ELF-1 (cell line): ENCODE measurements around the gene ITSN1.
"Not testable (repeated sequence)": the region's sequence is repeated elsewhere in the genome, so short reads cannot be mapped to it uniquely, and the experiment has no call there.

Experiments
- DNase-seq: peaks from one replicate; pipeline ENCODE4 v3.0.0-alpha.2; 2016; ENCODE audit warnings: low read depth, low spot score

The ITSN1 gene

DNA sequence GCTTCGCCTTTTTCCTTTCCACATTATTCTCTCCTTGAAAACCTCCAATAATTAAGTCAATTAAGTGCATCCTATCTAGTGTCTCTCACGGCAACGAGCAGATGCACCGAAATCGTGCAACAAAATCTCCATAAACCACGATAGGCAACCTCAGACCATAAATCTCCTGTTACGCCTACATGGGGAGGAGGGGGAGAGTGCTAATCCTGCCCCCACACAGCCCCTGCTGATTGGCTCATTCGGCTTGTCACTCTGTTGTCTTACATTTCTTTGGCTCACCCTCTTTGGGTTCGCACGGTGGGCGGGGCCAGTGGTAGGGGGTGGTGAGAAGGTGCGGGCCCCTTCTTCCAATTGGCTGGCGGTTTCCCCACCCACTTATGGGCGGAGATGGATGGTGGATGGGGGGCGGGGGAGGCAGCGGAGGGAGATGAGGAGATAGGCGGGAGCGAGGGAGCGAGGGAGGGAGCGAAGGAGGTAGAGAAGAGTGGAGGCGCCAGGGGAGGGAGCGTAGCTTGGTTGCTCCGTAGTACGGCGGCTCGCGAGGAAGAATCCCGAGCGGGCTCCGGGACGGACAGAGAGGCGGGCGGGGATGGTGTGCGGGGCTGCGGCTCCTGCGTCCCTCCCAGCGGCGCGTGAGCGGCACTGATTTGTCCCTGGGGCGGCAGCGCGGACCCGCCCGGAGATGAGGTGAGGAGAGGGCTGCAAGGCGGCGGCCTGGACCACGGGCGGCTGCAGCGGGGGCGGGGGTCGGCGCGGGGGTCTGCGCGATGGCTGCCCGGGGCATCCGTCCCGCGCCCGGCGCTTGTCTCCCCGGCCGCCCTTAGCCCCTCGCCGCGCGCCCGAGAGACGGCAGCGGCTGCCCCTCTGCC lies at the start of gene ITSN1:
TSS of gene ITSN1 (plus strand) at position 475 of the 869 bp plus-strand sequence. CDS start 76,328 bp downstream, outside the sequence.
- DNase-seq = peak; percentile 99

DNA sequence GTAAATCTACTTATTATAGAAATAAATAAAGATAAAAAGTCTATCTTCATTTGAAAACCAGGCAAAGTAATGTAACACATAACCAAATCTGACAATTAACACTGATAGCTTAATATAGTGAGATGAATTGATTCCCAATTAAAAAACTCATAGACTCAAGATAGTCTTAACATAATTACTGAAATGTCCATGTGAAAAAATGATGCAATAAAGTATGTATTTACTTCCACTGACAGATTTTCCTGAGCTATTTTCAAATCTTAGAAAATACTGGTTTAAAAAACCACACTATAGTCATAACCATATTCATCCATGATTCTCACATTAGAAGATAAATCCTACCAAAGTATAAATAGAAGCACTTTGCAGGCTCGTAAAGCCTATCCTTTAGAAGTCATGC lies 44.2 kb upstream of the ITSN1 start:
- no peak for DNase-seq

DNA sequence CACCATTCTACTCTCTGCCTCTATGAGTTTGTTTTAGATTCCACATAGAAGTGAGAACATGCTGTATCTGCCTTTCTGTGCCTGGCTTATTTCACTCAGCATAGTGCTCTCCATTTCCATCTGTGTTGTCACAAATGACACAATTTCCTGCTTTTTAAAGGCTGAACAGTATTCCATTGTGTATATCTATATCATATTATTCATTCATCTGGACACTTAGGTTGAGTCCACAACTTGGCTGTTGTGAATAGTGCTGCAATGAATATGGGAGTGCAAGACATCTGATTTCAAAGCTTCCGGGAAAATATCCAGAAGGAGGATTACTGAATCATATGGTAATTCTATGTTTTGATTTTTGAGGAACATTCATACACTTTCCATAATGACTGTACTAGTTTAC lies 33.7 kb upstream of the ITSN1 start:
- DNase-seq = no peak

DNA sequence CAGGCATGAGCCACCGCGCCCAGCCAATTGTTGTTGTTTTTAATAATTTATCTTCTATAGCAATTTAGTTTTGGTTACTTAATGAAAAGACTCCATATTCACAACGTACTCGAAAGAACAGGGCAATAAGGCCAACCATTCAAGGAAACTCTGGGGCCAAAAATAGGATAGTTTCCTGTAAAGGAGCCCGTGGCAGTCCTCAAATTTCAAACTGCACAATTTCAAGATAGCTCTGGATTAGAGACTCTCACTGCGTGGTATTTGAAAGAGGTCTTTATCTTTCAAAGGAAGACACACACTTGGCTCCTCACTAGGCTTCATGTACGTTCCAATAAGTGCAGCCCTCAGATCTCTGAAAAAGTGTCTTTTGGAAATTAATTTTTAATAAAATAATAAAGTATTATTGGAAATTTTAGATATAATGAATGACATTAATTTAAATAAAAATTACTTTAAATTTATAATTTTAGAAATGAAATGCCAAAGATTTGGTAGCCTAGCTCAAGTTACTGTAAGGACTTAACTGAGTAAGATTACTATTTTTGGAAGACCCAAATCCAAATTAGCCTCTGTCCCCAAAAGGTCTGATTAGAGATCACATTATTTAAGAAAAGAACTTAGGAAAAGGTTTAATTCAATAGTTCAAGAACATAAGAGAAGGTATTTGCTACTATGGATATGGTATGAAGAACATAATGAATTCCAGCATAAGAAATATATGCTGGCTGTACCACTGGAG lies 31.1 kb upstream of the ITSN1 start:
- no peak for DNase-seq

DNA sequence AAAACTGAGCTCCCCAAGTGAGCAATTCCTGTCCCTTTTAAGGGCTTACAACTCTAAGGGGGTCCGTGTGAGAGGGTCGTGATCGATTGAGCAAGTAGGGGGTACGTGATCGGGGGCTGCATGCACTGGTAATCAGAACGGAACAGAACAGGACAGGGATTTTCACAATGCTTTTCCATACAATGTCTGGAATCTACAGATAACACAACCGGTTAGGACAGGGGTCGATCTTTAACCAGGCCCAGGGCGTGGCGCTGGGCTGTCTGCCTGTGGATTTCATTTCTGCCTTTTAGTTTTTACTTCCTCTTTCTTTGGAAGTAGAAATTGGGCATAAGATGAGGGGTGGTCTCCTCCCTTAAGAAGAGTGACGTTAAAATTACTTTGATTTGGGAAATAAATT lies 24.7 kb upstream of the ITSN1 start:
- DNase-seq = not testable (repeated sequence)

DNA sequence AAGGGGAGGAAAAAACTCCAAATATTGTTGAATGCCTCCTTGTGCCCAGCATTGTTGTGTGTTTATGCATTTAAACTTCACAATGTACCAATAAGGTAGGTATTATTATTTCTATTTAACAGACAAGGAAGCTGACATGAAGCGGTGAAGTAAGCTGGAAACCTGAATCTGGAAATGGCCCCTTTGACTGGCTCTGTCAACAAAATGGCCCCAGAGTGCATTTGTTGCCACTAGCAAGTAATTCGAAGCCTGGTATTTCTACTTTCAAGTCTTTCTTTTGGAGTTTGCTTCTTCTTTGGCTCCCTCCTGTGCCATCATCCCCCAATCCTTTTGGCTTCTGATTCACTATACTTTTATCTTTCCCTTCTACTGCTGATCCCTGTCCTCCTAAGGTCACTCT lies 23.9 kb upstream of the ITSN1 start:
- peak; percentile 29 for DNase-seq

DNA sequence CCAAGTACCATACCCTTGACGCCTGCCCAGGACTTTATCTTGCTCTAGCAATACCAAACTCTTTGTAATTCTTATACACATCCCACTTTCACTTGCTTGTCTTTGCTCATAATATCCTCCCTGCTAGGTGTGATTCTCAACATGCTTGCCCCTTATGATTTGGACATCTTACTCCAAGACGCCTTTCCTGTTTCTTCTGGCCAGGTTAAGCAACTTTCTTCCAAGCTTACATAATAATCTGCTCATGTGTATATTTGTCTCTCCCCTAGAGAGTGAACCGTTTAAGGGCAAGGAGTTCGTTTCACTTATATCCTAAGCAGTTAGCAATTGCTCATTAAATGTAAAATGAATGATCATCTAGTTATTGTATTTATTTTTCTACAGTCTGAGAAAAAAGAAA lies 22.6 kb upstream of the ITSN1 start:
- DNase-seq = no peak

DNA sequence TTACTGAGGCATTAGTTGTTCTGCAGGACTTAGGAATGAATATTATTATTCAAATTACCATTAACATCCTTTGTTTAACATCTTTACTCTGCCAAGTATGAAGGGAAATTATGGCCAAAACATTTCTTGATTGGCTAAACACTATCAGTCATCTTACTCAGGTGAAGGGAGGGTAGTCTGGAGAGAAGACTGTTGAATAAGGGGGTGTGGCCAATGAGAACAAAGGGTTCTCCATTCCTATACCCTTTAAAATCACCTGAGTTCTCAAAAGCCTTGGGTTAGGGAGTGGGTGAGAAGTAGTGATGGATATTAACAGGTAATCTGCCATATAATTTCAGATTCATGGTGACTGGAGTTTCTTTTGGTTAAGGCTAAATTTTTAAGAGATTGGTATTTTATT lies 20.0 kb upstream of the ITSN1 start:
- no peak for DNase-seq

DNA sequence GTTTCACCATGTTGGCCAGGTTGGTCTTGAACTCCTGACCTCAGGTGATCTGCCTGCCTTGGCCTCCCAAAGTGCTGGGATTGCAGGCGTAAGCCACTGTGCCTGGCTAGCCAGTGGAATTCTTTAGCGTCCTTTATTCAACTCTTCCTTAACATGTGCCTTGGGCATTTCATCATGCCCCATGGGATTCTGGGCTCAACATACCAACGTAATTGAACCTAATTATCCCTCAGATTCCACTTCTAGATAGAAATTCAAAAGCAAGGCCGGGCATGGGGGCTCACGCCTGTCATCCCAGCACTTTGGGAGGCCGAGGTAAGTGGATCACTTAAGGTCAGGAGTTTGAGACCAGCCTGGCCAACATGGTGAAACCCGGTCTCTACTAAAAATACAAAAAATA lies 16.1 kb upstream of the ITSN1 start:
- DNase-seq = peak; percentile 55

DNA sequence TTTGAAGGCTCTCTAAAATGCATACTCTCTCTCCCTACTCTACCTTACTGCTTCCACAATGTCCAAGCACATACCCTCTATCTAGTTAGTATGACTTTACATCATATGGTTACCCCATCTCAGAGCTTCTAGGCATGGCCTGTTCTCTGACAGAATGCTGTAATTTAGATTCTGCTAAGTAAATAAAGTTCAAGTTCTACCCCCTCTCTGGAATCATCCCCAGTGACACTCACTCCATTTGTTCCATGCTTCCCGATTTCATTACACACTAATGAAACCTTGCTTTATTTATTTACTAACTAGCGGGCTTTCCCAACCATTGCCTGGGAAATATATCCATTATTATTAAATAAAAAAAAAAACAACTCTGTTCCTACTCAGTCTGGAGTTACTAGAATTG lies 8.0 kb upstream of the ITSN1 start:
- no peak for DNase-seq

DNA sequence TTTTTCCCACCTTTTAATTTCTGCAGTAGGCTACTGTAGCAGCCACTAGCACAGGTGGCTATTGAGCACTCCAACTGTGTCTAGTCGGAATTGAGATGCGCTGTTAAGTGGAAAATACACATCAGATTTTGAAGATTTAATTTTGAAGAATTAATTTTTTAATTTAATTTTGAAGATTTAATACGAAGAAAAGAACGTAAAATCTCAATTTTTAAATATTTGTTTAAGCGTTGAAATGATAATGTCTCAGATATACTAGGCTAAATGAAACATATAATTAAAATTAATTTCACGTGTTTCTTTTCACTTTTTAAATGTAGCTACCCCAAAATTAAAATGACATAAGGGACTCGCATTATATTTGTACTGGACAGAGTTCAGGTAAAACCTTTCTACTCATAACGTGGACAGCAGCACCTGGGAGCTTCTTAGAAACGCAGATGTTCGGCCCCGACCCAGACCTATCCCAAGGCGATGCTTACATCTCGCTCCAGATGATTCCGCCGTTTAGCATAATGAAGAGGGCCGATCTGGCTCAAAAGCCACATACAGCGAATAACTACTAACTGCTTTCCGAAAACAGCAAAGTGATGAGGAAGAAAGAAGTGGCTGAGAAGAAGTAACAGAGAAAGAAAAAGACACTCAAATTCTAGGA lies 1.5 kb upstream of the ITSN1 start:
- DNase-seq = no peak

DNA sequence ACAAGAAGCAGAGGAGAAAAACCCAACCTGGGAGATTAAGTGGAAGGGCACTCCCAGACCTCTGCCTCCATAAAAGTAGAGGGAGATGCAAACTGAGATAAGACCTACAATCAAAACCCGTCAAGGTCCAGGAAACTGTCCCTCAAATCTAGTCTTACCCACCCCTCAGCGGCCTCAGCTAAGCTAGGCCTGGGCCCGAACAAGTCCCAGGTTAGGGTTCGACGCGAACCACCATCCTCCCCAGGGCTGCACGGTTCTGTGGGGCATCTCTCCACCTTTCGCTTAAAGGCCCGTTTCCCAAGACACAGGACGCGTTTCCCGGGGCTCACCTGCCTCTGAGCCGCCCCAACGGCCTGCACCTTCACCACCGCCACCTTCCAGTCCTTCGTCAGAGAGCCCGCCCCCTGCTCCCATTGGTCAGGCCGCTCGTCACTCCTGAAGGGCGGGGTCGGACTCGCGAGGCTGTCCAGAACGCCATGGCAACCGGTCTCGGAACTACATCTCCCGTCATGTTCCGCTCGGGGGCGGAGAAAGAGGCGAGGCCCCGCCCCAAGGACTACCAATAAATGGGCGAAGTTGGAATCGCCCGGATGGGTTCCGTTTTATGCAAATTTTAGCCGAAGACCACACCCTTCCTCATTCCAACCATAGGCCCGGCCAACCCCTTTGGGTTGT lies 812 bp upstream of the ITSN1 start, which contains the start of gene CRYZL1:
TSS of gene CRYZL1 (minus strand) at position 390 of the 675 bp plus-strand sequence. CDS start 10,190 bp downstream, outside the sequence.
- DNase-seq = peak; percentile 100

DNA sequence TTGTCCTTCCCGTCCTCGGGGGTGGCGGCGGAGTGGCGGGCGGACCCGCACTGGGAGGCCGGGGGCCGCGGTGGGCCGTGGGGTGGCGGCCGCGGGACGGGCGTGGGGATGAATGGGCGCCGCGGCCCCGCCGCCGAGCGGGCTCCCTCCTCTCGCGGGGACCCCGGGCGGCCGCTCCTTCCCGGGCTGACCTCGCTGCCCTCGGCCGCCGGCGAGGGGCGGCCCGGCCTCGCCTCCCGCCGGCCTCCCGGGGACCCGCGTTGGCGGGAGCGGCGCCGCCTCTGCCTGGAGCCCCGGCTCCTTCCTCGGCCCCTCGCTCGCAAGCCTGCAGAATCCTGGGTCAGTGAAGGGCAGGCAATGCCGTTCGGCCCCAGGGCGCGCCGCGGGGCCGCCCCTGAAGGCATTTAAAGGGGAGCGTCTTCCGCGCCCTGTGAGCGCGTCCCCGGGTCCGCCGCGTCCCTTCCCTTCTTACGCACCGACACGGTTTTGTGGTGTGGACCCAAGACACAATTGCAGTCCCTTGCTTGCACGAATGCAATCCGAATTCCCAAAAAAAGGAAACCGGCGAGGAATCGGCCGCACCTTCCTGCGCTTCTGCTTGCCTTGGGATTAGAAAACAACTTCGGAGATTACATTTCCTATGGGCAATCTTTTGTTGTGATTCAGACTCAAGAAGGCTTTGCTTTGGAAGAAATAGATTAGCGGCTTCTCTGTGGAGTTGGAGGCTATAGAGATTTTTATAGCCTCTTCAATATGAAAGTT lies 776 bp downstream of the ITSN1 start:
- DNase-seq = peak; percentile 69

DNA sequence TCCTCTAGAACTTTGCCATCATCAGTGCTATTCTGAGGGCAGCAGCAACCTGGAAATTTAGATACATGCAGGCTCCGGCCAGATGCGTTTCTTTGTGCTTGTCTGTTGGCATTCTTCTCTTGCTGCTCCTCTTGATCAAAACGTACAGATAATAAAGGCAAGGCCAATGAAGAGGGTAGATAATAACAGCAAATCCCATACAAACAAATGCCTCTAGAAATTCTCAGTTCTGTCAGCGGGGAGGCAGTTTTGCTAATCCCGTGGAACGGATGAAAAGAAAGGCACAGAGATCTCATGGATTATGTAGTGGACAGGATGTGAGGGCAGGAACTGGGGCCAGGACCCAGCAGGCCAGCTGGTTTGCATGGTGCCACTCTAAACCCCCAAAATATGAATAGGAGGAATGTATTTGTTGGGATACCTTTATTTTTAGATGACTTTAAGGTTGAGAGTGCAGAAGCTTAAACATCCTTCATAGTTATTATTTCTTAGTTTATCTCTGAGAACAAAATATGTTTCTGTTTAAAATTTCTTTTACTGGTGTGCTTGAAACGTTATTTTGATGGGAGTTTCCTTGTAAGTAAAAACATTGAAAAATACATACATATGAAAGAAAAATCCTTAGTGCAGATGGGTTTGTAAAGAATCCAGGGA lies 1.5 kb downstream of the ITSN1 start:
- peak; percentile 51 for DNase-seq

DNA sequence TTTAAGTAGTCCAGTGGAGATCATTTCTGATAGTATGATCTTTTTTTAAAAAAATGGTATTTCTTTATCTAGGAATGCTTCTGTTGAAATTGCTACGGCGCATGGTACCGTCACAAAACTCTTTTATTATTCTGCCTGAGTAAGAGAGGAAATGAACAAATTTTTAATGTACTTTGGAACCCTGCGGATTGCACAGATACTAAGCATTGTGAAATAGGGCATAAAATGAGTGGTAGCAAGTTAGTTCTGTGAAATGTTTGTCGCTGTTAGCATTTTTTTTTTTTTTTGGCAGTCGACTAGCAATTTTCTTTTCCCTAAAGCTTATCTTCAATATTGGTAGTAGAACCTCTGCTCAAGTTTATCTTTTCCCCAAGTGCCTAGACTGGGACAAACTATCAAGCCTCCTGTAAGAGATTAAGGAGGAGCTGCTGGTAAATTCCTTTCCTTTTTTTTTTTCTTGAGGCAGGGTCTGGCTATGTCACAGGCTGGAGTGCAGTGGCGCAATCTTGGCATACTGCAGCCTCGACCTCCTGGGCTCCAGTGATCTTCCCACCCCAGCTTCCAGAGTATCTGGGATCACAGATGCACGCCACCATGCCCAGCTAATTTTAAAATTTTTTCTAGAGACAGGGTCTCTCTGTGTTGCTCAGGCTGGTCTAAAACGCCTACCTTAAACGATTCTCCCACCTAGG lies 2.2 kb downstream of the ITSN1 start:
- peak; percentile 70 for DNase-seq

DNA sequence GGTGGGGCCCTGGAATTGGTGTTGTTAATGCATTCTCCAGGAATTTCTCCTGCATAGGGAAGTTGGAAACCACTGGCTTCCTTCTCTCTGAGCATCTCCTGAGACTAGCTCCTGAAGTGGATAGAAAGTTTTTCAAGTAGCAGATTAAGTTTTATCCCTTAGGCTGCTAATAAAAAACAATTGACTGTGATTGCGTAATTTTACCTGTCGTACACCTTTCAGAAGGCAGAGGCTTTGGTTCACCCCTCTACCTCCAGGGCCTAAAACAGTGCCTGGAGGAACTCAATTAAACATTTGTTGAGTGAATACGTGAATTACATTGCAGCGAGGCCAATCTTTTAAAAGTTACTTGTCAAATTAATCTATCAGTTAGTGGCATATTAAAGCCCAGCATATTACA lies 3.4 kb downstream of the ITSN1 start:
- no peak for DNase-seq

DNA sequence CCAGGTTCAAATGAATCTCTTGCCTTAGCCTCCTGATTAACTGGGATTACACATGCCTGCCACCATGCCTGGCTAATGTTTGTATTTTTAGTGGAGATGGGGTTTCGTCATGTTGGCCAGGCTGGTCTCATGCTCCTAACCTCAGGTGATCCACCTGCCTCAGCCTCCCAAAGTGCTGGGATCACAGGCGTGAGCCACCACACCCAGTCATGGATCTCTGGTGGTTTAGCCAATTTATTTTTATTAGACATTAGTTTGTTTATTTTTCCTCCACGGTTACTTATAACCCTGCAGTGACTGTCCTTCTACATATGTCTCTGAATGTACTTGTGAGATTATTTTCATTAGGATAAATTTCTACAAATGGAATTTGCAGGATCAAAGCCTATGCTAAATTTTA lies 5.3 kb downstream of the ITSN1 start:
- no peak for DNase-seq

DNA sequence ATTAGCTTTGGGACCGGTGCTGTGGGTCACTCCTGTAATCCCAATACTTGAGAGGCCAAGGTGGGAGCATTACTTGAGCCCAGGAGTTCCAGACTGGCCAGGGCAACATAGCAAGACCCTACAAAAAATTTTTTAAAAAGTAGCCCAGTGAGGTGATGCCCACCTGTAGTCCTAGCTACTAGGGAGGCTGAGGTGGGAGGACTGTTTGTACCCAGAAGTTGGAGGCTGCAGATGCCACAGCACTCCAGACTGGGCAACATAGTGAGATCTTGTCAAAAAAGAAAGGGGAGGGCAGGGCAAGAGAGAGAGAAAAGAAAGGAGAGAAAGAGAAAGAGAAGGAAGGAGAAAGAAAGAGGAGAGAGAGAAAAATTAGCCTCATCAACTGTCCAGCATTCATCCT lies 6.3 kb downstream of the ITSN1 start:
- no peak for DNase-seq

DNA sequence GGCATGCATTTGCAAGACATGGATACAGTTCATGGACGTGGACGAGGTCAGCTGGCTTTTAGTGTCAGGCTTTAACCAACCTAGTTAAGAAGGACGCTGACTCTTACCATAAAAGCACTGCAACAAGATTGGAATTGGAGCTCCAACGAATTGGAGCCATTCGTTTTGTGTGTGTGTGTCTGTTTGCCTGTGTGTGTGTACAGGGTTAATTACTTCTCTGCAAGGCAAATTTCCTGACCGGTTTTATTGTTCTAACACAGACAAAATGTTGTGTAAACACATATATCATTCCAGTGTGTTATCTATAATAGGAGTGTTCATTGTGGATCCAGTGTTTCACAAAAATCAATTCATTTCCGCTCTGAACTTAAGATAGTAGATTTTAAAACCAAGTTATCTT lies 7.9 kb downstream of the ITSN1 start:
- DNase-seq = no peak
